GM12878 (cell line): ENCODE measurements around the gene SAMD4A. TPM values are rescaled to one million over a fixed set of nuclear protein-coding genes. Genes with fewer than 3 reads are reported as not detected.

ENCODE experiments used
- ATAC-seq: fragments of 200-7000 bp; cut with Tn5 transposase; 3 replicates; pipeline ENCODE4 v1.9.1; 2020; ENCODE audit warnings: mild to moderate bottlenecking, moderate library complexity
- BruUV-seq: library from RNA; stranded (reverse); fragments of 400-500 nt; replicated peaks from 2 replicates; lab custom pipeline; 2021; lab: Mats Ljungman, UMichigan
- CTCF ChIA-PET: fragments of 300-600 bp; sonication (Branson Sonifier 250); formaldehyde crosslinking; extraction: SDS; loops from one replicate; lab custom pipeline; 2021; ENCODE audit warnings: inconsistent platforms; lab: Yijun Ruan, JAX
- POLR2A ChIA-PET: fragments of 350-600 bp; formaldehyde crosslinking; extraction: SDS; loops from one replicate; lab custom pipeline; 2021; ENCODE audit warnings: inconsistent platforms; lab: Charles Lee
- RAD21 ChIA-PET: fragments of 300-600 bp; sonication (Branson Sonifier 250); formaldehyde crosslinking; loops from one replicate; lab custom pipeline; 2023; ENCODE audit warnings: antibody characterized with exemption; ENCODE audit not compliant: unreplicated experiment; lab: Charles Lee
- SMC1A ChIA-PET: fragments of 300-600 bp; sonication (Branson Sonifier 250); formaldehyde crosslinking; loops from one replicate; lab custom pipeline; 2023; ENCODE audit not compliant: unreplicated experiment, uncharacterized antibody; lab: Charles Lee
- DNase-seq: peaks from one replicate; pipeline ENCODE4 v3.0.0-alpha.2; 2011; ENCODE audit warnings: low read depth, low spot score
- FAIRE-seq: peaks from 3 replicates; lab custom pipeline; 2011; peaks lifted over from hg19 to GRCh38; lab: Jason Lieb, UNC
- H2AFZ ChIP-seq: 2 replicates; pipeline ENCODE4 v1.6.0; 2011; ENCODE audit warnings: low read depth, low read length, control low read depth; ENCODE audit not compliant: control insufficient read depth
- H3K27ac ChIP-seq: 2 replicates; pipeline ENCODE4 v1.5.1; 2011; ENCODE audit warnings: control low read depth; ENCODE audit not compliant: control insufficient read depth, insufficient read depth
- H3K27me3 ChIP-seq, 2 experiments: replicated peaks in 1 of 2; 2 replicates each; pipeline versions ENCODE4 v1.6.0 to v1.6.1; 2011; ENCODE audit warnings: low read length in 1 of 2; ENCODE audit not compliant: control insufficient read depth in 2 of 2, insufficient read depth in 2 of 2
- H3K36me3 ChIP-seq, 2 experiments: 2 replicates each; pipeline ENCODE4 v1.5.1; 2011; ENCODE audit warnings: low read length in 1 of 2; ENCODE audit not compliant: control insufficient read depth in 2 of 2, insufficient read depth in 2 of 2
- H3K4me1 ChIP-seq: 2 replicates; pipeline ENCODE4 v1.6.1; 2011; ENCODE audit warnings: mild to moderate bottlenecking, low read length, moderate library complexity, mixed read lengths; ENCODE audit not compliant: control insufficient read depth, insufficient read depth
- H3K4me2 ChIP-seq: 2 replicates; pipeline ENCODE4 v1.6.0; 2011; ENCODE audit warnings: control low read depth; ENCODE audit not compliant: control insufficient read depth, insufficient read depth
- H3K4me3 ChIP-seq: fragments of 200-600 bp; sonication (generic); 2 replicates; pipeline ENCODE4 v1.5.1; 2016
- H3K79me2 ChIP-seq: 2 replicates; pipeline ENCODE4 v1.6.0; 2011; ENCODE audit warnings: low read length; ENCODE audit not compliant: control insufficient read depth, insufficient read depth
- H3K9ac ChIP-seq: 2 replicates; pipeline ENCODE4 v1.8.0; 2011; ENCODE audit warnings: low read length, control low read depth, mixed read lengths; ENCODE audit not compliant: control insufficient read depth, insufficient read depth
- H3K9me3 ChIP-seq: replicated peaks from 3 replicates; pipeline ENCODE4 v1.5.1; 2011; ENCODE audit warnings: mild to moderate bottlenecking, low read length; ENCODE audit not compliant: control insufficient read depth, insufficient read depth
- H4K20me1 ChIP-seq: 2 replicates; pipeline ENCODE4 v1.6.0; 2011; ENCODE audit not compliant: control insufficient read depth, insufficient read depth
- CBFB ChIP-seq: IDR thresholded peaks from 2 replicates; pipeline ENCODE4 v1.6.1; 2016; ENCODE audit warnings: antibody characterized with exemption, low read depth
- GABPA ChIP-seq: IDR thresholded peaks from 2 replicates; pipeline ENCODE4 v1.6.1; 2014; ENCODE audit warnings: antibody characterized with exemption, low read depth, mild to moderate bottlenecking, inconsistent platforms
- IRF4 ChIP-seq: IDR thresholded peaks from 2 replicates; pipeline ENCODE4 v1.6.1; 2011; ENCODE audit warnings: low read depth, low read length
- NR2C1 ChIP-seq: fragments of 450-650 bp; IDR thresholded peaks from 2 replicates; pipeline ENCODE4 v1.6.1; 2017; ENCODE audit warnings: antibody characterized with exemption, mild to moderate bottlenecking, moderate library complexity
- NRF1 ChIP-seq: conservative IDR thresholded peaks from 2 replicates; pipeline ENCODE4 v1.6.1; 2011; ENCODE audit warnings: mild to moderate bottlenecking, low read depth, low read length, improper control_type of control experiment
- PML ChIP-seq: IDR thresholded peaks from 2 replicates; pipeline ENCODE4 v1.6.1; 2012; ENCODE audit warnings: low read length, inconsistent platforms
- POLR2A ChIP-seq: IDR thresholded peaks from 2 replicates; pipeline ENCODE4 v1.6.1; 2011; ENCODE audit warnings: low read depth, mild to moderate bottlenecking, low read length
- SREBF1 ChIP-seq: IDR thresholded peaks from 2 replicates; pipeline ENCODE4 v1.6.1; 2012; ENCODE audit warnings: mild to moderate bottlenecking, low read length
- WRNIP1 ChIP-seq: IDR thresholded peaks from 2 replicates; pipeline ENCODE4 v1.6.1; 2011; ENCODE audit warnings: low read depth, low read length, improper control_type of control experiment, borderline replicate concordance
- WGBS: methylation state at CpG from one replicate; pipeline ENCODE4 v1.1.6; 2016; ENCODE audit warnings: low lambda C conversion rate; ENCODE audit not compliant: insufficient replicate concordance, insufficient coverage; ENCODE audit errors: missing lambda C conversion rate; 5-methylcytosine and 5-hydroxymethylcytosine counted together
- in situ Hi-C: fragments of 300-500 bp; cut with MboI; formaldehyde crosslinking; loops from 9 replicates; pipeline ENCODE4 v1.14.3; 2018; ENCODE audit warnings: mixed read lengths
- intact Hi-C: fragments of 100-400 bp; cut with micrococcal nuclease; formaldehyde crosslinking; loops from one replicate; pipeline ENCODE4 v1.14.2; 2022; ENCODE audit not compliant: unreplicated experiment
- polyA plus RNA-seq, 11 experiments: library from polyadenylated mRNA; depleted of rRNA in 4 of 11; unstranded in 6 of 11; stranded (reverse) in 5 of 11; fragments of >200 nt; fragmentation: Nextera tagmentation in 4 of 11; fragmentation: Illumina TruSeq in 1 of 11; extraction: Ambion mirVana in 4 of 11; extraction: Trizol in 1 of 11; gene quantifications; 1 replicate in 1 of 11; 2 replicates in 10 of 11; pipeline versions ENCODE4 v1.2.1 to v1.2.3, GENCODE V29; 2011 to 2016; ENCODE audit warnings: inconsistent platforms in 2 of 11, missing spikeins in 2 of 11, low read depth in 1 of 11
- total RNA-seq, 4 experiments: library from RNA; depleted of rRNA in 3 of 4; stranded (reverse); fragments of >200 nt in 3 of 4; fragmentation: Illumina TruSeq in 1 of 4; extraction: Trizol in 1 of 4; gene quantifications; 2 replicates each; pipeline versions ENCODE4 v1.2.1 to v1.2.3, GENCODE V29; 2013 to 2021
- TF ChIP-seq, protein P1 (sequence below): IDR thresholded peaks from 2 replicates; pipeline ENCODE4 v1.6.1; 2011; ENCODE audit warnings: borderline replicate concordance, low read depth, mild to moderate bottlenecking, moderate library complexity, mixed read lengths, low read length; ENCODE audit not compliant: insufficient read depth; ENCODE audit errors: extremely low read length
- TF ChIP-seq, protein P2 (sequence below): IDR thresholded peaks from 2 replicates; pipeline ENCODE4 v1.6.1; 2011; ENCODE audit warnings: low read depth, low read length, improper control_type of control experiment, borderline replicate concordance

SAMD4A gene
- total and polyA plus RNA-seq, 10 of the 15 experiments (the other 5 are each of a cell fraction or from before 2014, with no cell fraction given), result 0.05 to 0.56 (median 0.31) TPM

DNA sequence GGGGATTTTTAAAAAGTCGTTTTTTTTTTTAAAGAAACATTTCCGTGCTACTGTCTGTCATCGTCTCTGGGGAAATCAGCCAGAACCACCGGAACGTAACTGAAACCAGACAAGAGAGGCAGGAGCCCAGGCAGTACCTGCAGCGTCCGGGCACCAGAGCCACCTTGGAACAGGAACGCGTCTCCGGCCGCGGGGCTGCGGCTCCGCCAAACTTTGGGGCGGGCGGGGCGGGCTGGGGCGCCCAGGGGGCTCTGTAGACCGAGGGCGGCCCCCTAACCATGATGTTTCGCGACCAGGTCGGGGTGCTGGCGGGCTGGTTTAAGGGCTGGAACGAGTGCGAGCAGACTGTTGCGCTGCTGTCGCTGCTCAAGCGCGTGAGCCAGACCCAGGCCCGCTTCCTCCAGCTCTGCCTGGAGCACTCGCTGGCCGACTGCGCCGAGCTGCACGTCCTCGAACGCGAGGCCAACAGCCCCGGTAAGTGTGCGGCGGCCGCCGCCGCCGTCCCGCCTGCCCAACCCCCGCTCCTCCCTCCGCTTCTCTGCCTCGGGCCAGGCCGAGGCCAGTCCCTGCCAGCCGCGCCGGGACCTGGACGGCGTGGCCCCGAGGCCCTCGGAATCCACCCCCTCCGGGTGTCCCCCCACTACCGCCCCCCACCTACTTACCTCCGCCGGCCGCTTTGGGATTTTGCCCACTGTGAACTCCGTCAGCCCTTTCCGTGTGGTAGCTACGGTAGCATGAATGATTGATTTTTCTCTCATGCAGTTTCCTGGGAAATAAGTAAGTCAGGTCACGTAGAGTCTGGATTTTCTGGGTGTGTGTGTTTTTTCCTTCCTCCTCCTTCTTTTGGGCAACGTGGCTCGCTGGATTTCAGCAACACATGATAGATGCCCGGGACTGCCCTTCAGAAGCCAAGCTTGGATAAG lies 972 bp downstream of the SAMD4A start (continued):
- no peak for TF ChIP-seq NRF1
- no peak for TF ChIP-seq WRNIP1
- TF ChIP-seq POLR2A, result peak; percentile 40; the same call in 1 of the 2 replicates
- TF ChIP-seq NR2C1, result no peak
- TF ChIP-seq IRF4, result no peak

DNA sequence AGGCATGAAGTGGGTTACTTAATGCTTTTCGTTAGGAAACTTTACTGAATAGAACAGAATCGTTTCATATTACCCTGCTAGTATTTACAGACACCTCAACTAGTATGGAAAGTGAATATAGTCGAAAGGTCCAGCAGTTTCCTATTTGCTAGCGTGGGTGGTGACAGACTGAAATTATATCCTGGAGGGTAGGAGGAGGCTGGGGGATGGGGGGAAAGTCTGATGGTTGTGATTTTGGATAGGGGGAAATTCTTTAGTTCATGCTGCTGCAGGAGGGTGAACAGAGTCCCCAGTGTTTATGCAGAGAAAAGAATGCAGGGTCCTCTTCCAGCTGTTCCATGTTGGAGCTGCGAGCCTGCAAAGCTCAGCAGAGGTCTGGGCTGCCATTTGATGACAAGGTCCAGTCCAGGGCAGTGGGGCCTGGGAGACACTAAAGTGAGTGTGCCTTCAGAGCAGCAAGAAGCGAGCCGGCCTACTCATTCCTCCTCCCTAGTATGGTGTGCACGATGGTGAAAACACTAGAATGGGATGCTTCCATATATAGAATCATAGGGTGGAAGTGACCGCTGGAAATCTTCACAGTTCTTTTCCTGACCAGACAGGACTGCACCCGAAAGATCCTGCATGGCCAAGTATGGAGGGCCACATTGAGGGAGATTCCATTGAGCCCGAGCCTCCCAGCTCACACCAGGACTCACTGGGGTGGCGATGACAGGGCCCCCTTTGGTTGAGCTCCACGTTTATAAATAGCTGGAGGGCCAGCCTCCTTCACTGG lies 2.1 kb downstream of the SAMD4A start:
- ChIA-PET POLR2A (interaction anchor here (0.5 to 1.1 kb wide), 2 partner anchors 15 to 540 kb away, joined by 4 read pairs; no protein-coding TSS in a partner anchor), CTCF (interaction anchor here (0.8 to 7.7 kb wide), 4 partner anchors 14 to 206 kb away, joined by 3 to 160 read pairs (median 64); no protein-coding TSS in a partner anchor), SMC1A (interaction anchor here (1.0 to 6.8 kb wide), 3 partner anchors 74 to 204 kb away, joined by 4 to 87 read pairs (median 7); no protein-coding TSS in a partner anchor), RAD21 (interaction anchor here (1.1 to 7.2 kb wide), 2 partner anchors 117 to 206 kb away, joined by 4 to 130 read pairs; no protein-coding TSS in a partner anchor)
- TF ChIP-seq PML (no peak), CBFB (no peak), GABPA (no peak), SREBF1 (no peak)
- TF ChIP-seq, protein P1, sequence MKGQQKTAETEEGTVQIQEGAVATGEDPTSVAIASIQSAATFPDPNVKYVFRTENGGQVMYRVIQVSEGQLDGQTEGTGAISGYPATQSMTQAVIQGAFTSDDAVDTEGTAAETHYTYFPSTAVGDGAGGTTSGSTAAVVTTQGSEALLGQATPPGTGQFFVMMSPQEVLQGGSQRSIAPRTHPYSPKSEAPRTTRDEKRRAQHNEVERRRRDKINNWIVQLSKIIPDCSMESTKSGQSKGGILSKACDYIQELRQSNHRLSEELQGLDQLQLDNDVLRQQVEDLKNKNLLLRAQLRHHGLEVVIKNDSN, result no peak
- TF ChIP-seq, protein P2, sequence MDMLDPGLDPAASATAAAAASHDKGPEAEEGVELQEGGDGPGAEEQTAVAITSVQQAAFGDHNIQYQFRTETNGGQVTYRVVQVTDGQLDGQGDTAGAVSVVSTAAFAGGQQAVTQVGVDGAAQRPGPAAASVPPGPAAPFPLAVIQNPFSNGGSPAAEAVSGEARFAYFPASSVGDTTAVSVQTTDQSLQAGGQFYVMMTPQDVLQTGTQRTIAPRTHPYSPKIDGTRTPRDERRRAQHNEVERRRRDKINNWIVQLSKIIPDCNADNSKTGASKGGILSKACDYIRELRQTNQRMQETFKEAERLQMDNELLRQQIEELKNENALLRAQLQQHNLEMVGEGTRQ, result no peak
- no peak overlapping the region for H3K4me3 ChIP-seq
- no peak overlapping the region for H2AFZ ChIP-seq
- in situ Hi-C loops (loop anchor here (5.0 kb wide), 1 partner anchor 73 kb away; no protein-coding TSS in a partner anchor), intact Hi-C loops (loop anchor here (5.0 kb wide), 1 partner anchor 323 kb away; no protein-coding TSS in a partner anchor)
- peaks cover 12% of the 10 kb centered on the region; the same call in 1 of the 2 replicates for H3K4me1 ChIP-seq
- peaks cover 3% of the 10 kb centered on the region; the same call in 2 of the 3 replicates for H3K9me3 ChIP-seq
- peaks cover 0 to 3% of the 10 kb centered on the region in 2 experiments; a peak in 1 of 4 replicates for H3K27me3 ChIP-seq
- DNase-seq (no peak), ATAC-seq (no peak), FAIRE-seq (no peak)
- TSS peak; percentile 57 for BruUV-seq
- H3K27ac ChIP-seq, result no peak overlapping the region
- H3K79me2 ChIP-seq, result no peaks in the 10 kb centered on the region
- H3K4me2 ChIP-seq, result 0 out of 2 replicates have a peak overlapping the region, but pooled peaks have one; percentile 8
- H3K36me3 ChIP-seq, result no peaks in the 10 kb centered on the region
- no peak overlapping the region for H3K9ac ChIP-seq
- WGBS, result 84% methylated on average over 13 of the region's 13 CpGs
- no peaks in the 10 kb centered on the region for H4K20me1 ChIP-seq
